H9 (cell line): ENCODE results near the gene FAM184A. TPM values are rescaled to one million over a fixed set of nuclear protein-coding genes. Genes with fewer than 3 reads are reported as not detected.

Source experiments
- DNase-seq: peaks from one replicate; pipeline ENCODE4 v3.0.0-alpha.2; 2017
- H2AFZ ChIP-seq: one replicate; pipeline ENCODE4 v1.6.1; 2013; ENCODE audit warnings: mild to moderate bottlenecking, low read length, control low read depth, moderate library complexity
- H2AK5ac ChIP-seq: 2 replicates; pipeline ENCODE4 v1.6.1; 2013; ENCODE audit warnings: low read length, control low read depth, mixed read lengths; ENCODE audit not compliant: insufficient read length
- H2BK120ac ChIP-seq: one replicate; pipeline ENCODE4 v1.6.1; 2013; ENCODE audit warnings: low read depth, mild to moderate bottlenecking, low read length, control low read depth, inconsistent platforms; ENCODE audit not compliant: poor library complexity, severe bottlenecking
- H2BK12ac ChIP-seq: 2 replicates; pipeline ENCODE4 v1.6.1; 2013; ENCODE audit warnings: low read length, control low read depth, mixed read lengths, low read depth; ENCODE audit not compliant: insufficient read length
- H2BK15ac ChIP-seq: 2 replicates; pipeline ENCODE4 v1.6.1; 2013; ENCODE audit warnings: low read depth, low read length, control low read depth
- H2BK20ac ChIP-seq: one replicate; pipeline ENCODE4 v1.6.1; 2013; ENCODE audit warnings: low read depth, mild to moderate bottlenecking, low read length, control low read depth, inconsistent platforms; ENCODE audit not compliant: poor library complexity, severe bottlenecking
- H2BK5ac ChIP-seq: 2 replicates; pipeline ENCODE4 v1.6.1; 2013; ENCODE audit warnings: low read length, control low read depth, mixed read lengths; ENCODE audit not compliant: insufficient read length
- H3K14ac ChIP-seq: 2 replicates; pipeline ENCODE4 v1.6.1; 2013; ENCODE audit warnings: low read length, control low read depth; ENCODE audit not compliant: insufficient read depth
- H3K18ac ChIP-seq: 2 replicates; pipeline ENCODE4 v1.6.1; 2013; ENCODE audit warnings: low read depth, mild to moderate bottlenecking, mixed read lengths, low read length, control low read depth; ENCODE audit not compliant: insufficient read length
- H3K23ac ChIP-seq: 2 replicates; pipeline ENCODE4 v1.6.1; 2013; ENCODE audit warnings: low read length, control low read depth, mixed read lengths, low read depth; ENCODE audit not compliant: insufficient read length
- H3K23me2 ChIP-seq: 2 replicates; pipeline ENCODE4 v1.6.1; 2013; ENCODE audit warnings: low read depth, mild to moderate bottlenecking, mixed read lengths, low read length, control low read depth; ENCODE audit not compliant: insufficient read length, poor library complexity, severe bottlenecking
- H3K27ac ChIP-seq: 2 replicates; pipeline ENCODE4 v1.5.1; 2013; ENCODE audit warnings: low read length, control low read depth, mixed read lengths, low read depth; ENCODE audit not compliant: insufficient read length
- H3K27me3 ChIP-seq: 2 replicates; pipeline ENCODE4 v1.6.1; 2013; ENCODE audit warnings: low read length, control low read depth, inconsistent platforms; ENCODE audit not compliant: insufficient read depth
- H3K4ac ChIP-seq: 2 replicates; pipeline ENCODE4 v1.6.1; 2013; ENCODE audit warnings: low read depth, mild to moderate bottlenecking, control low read depth, inconsistent platforms, low read length, moderate library complexity
- H3K4me1 ChIP-seq: 2 replicates; pipeline ENCODE4 v1.6.1; 2013; ENCODE audit warnings: low read length, control low read depth, inconsistent platforms; ENCODE audit not compliant: insufficient read depth
- H3K4me2 ChIP-seq: 2 replicates; pipeline ENCODE4 v1.6.1; 2013; ENCODE audit warnings: low read length, control low read depth, mixed read lengths; ENCODE audit not compliant: insufficient read length, insufficient read depth
- H3K56ac ChIP-seq: 2 replicates; pipeline ENCODE4 v1.6.1; 2013; ENCODE audit warnings: low read depth, mild to moderate bottlenecking, mixed read lengths, low read length, control low read depth; ENCODE audit not compliant: insufficient read length
- H3K79me1 ChIP-seq: 2 replicates; pipeline ENCODE4 v1.6.1; 2013; ENCODE audit warnings: low read depth, mild to moderate bottlenecking, moderate library complexity, low read length, control low read depth, inconsistent platforms; ENCODE audit not compliant: insufficient read depth, poor library complexity, severe bottlenecking
- H3K79me2 ChIP-seq: 2 replicates; pipeline ENCODE4 v1.6.1; 2013; ENCODE audit warnings: low read length, control low read depth, inconsistent platforms; ENCODE audit not compliant: insufficient read depth
- H3K9ac ChIP-seq: 2 replicates; pipeline ENCODE4 v1.6.1; 2013; ENCODE audit warnings: low read length, control low read depth, mixed read lengths; ENCODE audit not compliant: insufficient read length; ENCODE audit errors: extremely low read depth
- H3K9me3 ChIP-seq: one replicate; pipeline ENCODE4 v1.6.1; 2013; ENCODE audit warnings: low read depth, low read length, inconsistent platforms; ENCODE audit not compliant: control insufficient read depth
- H3T11ph ChIP-seq: one replicate; pipeline ENCODE4 v1.6.1; 2013; ENCODE audit warnings: mild to moderate bottlenecking, low read length, control low read depth, inconsistent platforms
- H4K20me1 ChIP-seq: one replicate; pipeline ENCODE4 v1.6.1; 2013; ENCODE audit not compliant: control insufficient read depth, insufficient read length, insufficient read depth
- H4K5ac ChIP-seq: 2 replicates; pipeline ENCODE4 v1.6.1; 2013; ENCODE audit warnings: low read depth, mild to moderate bottlenecking, mixed read lengths, low read length, control low read depth; ENCODE audit not compliant: insufficient read length
- H4K8ac ChIP-seq: replicated peaks from 2 replicates; pipeline ENCODE4 v1.6.1; 2013; ENCODE audit warnings: low read length, control low read depth, mixed read lengths, low read depth; ENCODE audit not compliant: insufficient read length
- H4K91ac ChIP-seq: 2 replicates; pipeline ENCODE4 v1.6.1; 2013; ENCODE audit warnings: low read depth, mild to moderate bottlenecking, moderate library complexity, mixed read lengths, low read length, control low read depth; ENCODE audit not compliant: insufficient read length
- H3K27ac Mint-ChIP-seq, 3 experiments: 2 replicates in 2 of 3; 3 replicates in 1 of 3; pipeline ENCODE4 v1.8.0; 2020 to 2021; ENCODE audit warnings: mixed read lengths in 3 of 3, mild to moderate bottlenecking in 1 of 3, moderate library complexity in 1 of 3
- H3K27me3 Mint-ChIP-seq: 2 replicates; pipeline ENCODE4 v1.8.0; 2021; ENCODE audit warnings: low read depth, mild to moderate bottlenecking, moderate library complexity, mixed read lengths
- H3K36me3 Mint-ChIP-seq, 3 experiments: 2 replicates in 2 of 3; 3 replicates in 1 of 3; pipeline ENCODE4 v1.8.0; 2020 to 2021; ENCODE audit warnings: low read depth in 3 of 3, mixed read lengths in 3 of 3; ENCODE audit not compliant: insufficient read depth in 1 of 3
- H3K4me1 Mint-ChIP-seq, 2 experiments: 2 replicates each; pipeline ENCODE4 v1.8.0; 2020; ENCODE audit warnings: mixed read lengths in 2 of 2
- H3K4me3 Mint-ChIP-seq, 2 experiments: 2 replicates in 1 of 2; 3 replicates in 1 of 2; pipeline ENCODE4 v1.8.0; 2020 to 2021; ENCODE audit warnings: mild to moderate bottlenecking in 2 of 2, mixed read lengths in 2 of 2, moderate library complexity in 1 of 2
- H3K9me3 Mint-ChIP-seq, 2 experiments: 2 replicates in 1 of 2; 3 replicates in 1 of 2; pipeline ENCODE4 v1.8.0; 2020; ENCODE audit warnings: mild to moderate bottlenecking in 2 of 2, mixed read lengths in 2 of 2, moderate library complexity in 1 of 2
- WGBS: extraction: QIAGEN DNeasy Blood & Tissue Kit; methylation state at CpG from one replicate; pipeline ENCODE4 v1.1.7; 2013; ENCODE audit warnings: missing lambda C conversion rate, low lambda C conversion rate, mixed read lengths; ENCODE audit not compliant: insufficient read length; ENCODE audit errors: extremely low coverage; 5-methylcytosine and 5-hydroxymethylcytosine counted together
- total RNA-seq: library from RNA; stranded (reverse); gene quantifications from 2 replicates; pipeline ENCODE4 v1.2.1, GENCODE V29; 2021
- TF ChIP-seq, protein P1 (sequence below): fragments of 200-600 bp; sonication (generic); conservative IDR thresholded peaks from 3 replicates; pipeline ENCODE4 v1.8.0; 2021; ENCODE audit warnings: antibody characterized with exemption, mild to moderate bottlenecking

FAM184A gene
- total RNA-seq, 1 experiment from 2014 or later, result 11.4 TPM

DNA sequence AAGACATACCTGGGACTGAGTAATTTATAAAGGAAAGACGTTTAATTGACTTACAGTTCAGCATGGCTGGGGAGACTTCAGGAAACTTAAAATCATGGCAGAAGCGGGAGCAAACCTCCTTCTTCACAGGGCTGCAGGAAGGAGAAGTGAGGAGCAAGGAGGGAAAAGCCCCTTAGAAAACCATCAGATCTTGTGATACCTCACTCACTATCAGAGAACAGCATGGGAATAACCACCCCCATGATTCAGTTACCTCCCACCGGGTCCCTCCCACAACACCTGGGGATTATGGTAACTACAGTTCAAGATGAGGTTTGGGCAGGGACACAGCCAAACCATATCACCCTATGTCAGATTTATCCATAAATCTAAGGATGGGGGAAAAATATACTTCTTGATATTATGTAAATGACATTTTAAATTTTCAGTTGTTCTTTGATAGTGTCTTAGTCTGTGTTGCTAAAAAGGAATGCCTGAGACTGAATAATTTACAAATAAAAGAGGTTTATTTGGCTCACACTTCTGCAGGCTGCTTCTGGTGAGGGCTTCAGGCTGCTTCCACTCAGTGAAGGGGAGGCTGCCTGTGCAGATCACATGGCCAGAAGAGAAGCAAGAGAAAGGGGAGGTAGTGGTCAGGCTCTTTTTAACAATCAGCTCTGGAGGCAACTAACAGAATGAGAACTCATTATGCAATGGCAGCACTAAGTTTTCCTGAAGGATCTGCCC is 142.3 kb downstream of the FAM184A start:
- Histone ChIP-seq H3K4me2 (no peak overlapping the region), H3K56ac (no peak overlapping the region), H3K27me3 (no peaks in the 10 kb centered on the region), H3K14ac (no peak overlapping the region), H4K8ac (no peak overlapping the region), H3K9me3 (no peaks in the 10 kb centered on the region), H3K9ac (no peak overlapping the region), H2AK5ac (no peak overlapping the region), H2AFZ (no peak overlapping the region), H2BK120ac (no peak overlapping the region), H4K91ac (no peak overlapping the region), H3K4me1 (no peaks in the 10 kb centered on the region), H2BK15ac (no peak overlapping the region), H3K27ac (no peak overlapping the region), H3T11ph (no peak overlapping the region), H3K79me1 (no peaks in the 10 kb centered on the region), H4K5ac (no peak overlapping the region), H3K23me2 (peaks cover 4% of the 10 kb centered on the region), H2BK20ac (no peak overlapping the region), H3K18ac (no peak overlapping the region), H2BK5ac (no peak overlapping the region), H4K20me1 (no peaks in the 10 kb centered on the region), H3K23ac (no peak overlapping the region), H3K79me2 (no peaks in the 10 kb centered on the region; the same call in 1 of the 2 replicates), H2BK12ac (no peak overlapping the region), H3K4ac (no peak overlapping the region)
- peaks cover 22 to 25% of the 10 kb centered on the region in 2 experiments for H3K9me3 Mint-ChIP-seq
- no peaks in the 10 kb centered on the region for H3K27me3 Mint-ChIP-seq
- H3K36me3 Mint-ChIP-seq, result peaks cover 28 to 67% (median 33%) of the 10 kb centered on the region in 3 experiments
- no CpG with 5 or more reads among the region's 3 CpGs for WGBS
- TF ChIP-seq, protein P1, sequence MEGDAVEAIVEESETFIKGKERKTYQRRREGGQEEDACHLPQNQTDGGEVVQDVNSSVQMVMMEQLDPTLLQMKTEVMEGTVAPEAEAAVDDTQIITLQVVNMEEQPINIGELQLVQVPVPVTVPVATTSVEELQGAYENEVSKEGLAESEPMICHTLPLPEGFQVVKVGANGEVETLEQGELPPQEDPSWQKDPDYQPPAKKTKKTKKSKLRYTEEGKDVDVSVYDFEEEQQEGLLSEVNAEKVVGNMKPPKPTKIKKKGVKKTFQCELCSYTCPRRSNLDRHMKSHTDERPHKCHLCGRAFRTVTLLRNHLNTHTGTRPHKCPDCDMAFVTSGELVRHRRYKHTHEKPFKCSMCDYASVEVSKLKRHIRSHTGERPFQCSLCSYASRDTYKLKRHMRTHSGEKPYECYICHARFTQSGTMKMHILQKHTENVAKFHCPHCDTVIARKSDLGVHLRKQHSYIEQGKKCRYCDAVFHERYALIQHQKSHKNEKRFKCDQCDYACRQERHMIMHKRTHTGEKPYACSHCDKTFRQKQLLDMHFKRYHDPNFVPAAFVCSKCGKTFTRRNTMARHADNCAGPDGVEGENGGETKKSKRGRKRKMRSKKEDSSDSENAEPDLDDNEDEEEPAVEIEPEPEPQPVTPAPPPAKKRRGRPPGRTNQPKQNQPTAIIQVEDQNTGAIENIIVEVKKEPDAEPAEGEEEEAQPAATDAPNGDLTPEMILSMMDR, result no peak
- H3K4me1 Mint-ChIP-seq, result peaks cover 18 to 19% of the 10 kb centered on the region in 2 experiments
- DNase-seq, result no peak
- peak overlapping the region; percentile 2 to 98 (median 56); a peak in 3 of 7 replicates for H3K27ac Mint-ChIP-seq
- H3K4me3 Mint-ChIP-seq, result peak overlapping the region; percentile 86 to 95
